ENCODE data around the gene ORC2. TPM values are rescaled to one million over a fixed set of nuclear protein-coding genes. Genes with fewer than 3 reads are reported as not detected.

ORC2 gene
- total RNA-seq: 10 to 100 TPM in 3 of 6 experiments, 1 to 10 TPM in 3; 5.3 to 13.6 (median 8.4) TPM
- long read RNA-seq, partial matches to known transcripts: 2 of 3 reads
- long read RNA-seq, other reads (novel, unspliced or antisense): 1 of 3 reads

- Histone ChIP-seq H3K4me1 (peaks cover 0 to 39% (median 17%) of the 10 kb centered on the region in 4 donors), H3K36me3 (peaks cover 0 to 2% (median 0%) of the 10 kb centered on the region in 4 donors), H3K9me3 (no peaks in the 10 kb centered on the region), H3K4me3 (peak within 1 kb of the TSS; percentile 77 to 86 (median 85)), H3K27me3 (no peaks in the 10 kb centered on the region), H3K27ac (peak within 1 kb of the TSS; percentile 68 to 86 (median 73))
- ATAC-seq (peak; percentile 98 to 100 (median 98)), DNase-seq (peak; percentile 96 to 97 (median 96))
- WGBS (ENCODE audit: insufficient coverage, low coverage, low lambda C conversion rate, missing lambda C conversion rate): 1% methylated on average over 20 of the region's 61 CpGs
- intact Hi-C loops (cut with DNase I): no loop called here
- TF ChIP-seq POLR2A (IDR thresholded peaks at IDR 0.05) (no peak), CTCF (IDR thresholded peaks at IDR 0.05) (peak; percentile 30 to 65 (median 38))
These were observed at the start of gene ORC2 for GRCh38 chr2:200963124-200963917. ORC2 (minus strand) TSS chr2:200963660; CDS start chr2:200958123, 5,537 bp downstream.

- ATAC-seq: peak; percentile 44 to 89 (median 57)
- peaks cover 0 to 3% (median under 1%) of the 10 kb centered on the region in 4 donors for H3K36me3 ChIP-seq
- intact Hi-C loops (cut with DNase I): no loop called here
These were observed 44.9 kb upstream of the ORC2 start for GRCh38 chr2:201008296-201008829.

GRCh38 chr2:201007584-201007998 is 44.1 kb upstream of the ORC2 start:
- ATAC-seq: peak in 1 of 4 donors; percentile 25
- Histone ChIP-seq H3K36me3 (peaks cover 0 to 7% (median under 1%) of the 10 kb centered on the region in 4 donors), H3K9me3 (no peaks in the 10 kb centered on the region), H3K4me1 (peaks cover 0 to 11% (median 2%) of the 10 kb centered on the region in 4 donors), H3K27me3 (no peaks in the 10 kb centered on the region), H3K4me3 (no peak overlapping the region), H3K27ac (no peak overlapping the region)
- no peak for DNase-seq
- no peak for TF ChIP-seq POLR2A (IDR thresholded peaks at IDR 0.05)
- TF ChIP-seq CTCF (IDR thresholded peaks at IDR 0.05): no peak
- intact Hi-C loops (cut with DNase I): no loop called here
- WGBS (ENCODE audit: insufficient coverage, low coverage, low lambda C conversion rate, missing lambda C conversion rate): 71% methylated on average over 3 of the region's 3 CpGs

More at GRCh38 chr2:201008296-201008829, 44.9 kb upstream of the ORC2 start:
- WGBS (ENCODE audit: insufficient coverage, low coverage, low lambda C conversion rate, missing lambda C conversion rate): 48% methylated on average over 2 of the region's 2 CpGs
- Histone ChIP-seq H3K27ac (no peak overlapping the region), H3K4me3 (no peak overlapping the region), H3K9me3 (no peaks in the 10 kb centered on the region), H3K4me1 (peaks cover 0 to 11% (median 2%) of the 10 kb centered on the region in 4 donors), H3K27me3 (no peaks in the 10 kb centered on the region)
- TF ChIP-seq CTCF (IDR thresholded peaks at IDR 0.05): no peak
- no peak for TF ChIP-seq POLR2A (IDR thresholded peaks at IDR 0.05)
- no peak for DNase-seq

GRCh38 chr2:201006704-201007103 is 43.2 kb upstream of the ORC2 start:
- no peak for DNase-seq
- Histone ChIP-seq H3K27me3 (no peaks in the 10 kb centered on the region), H3K9me3 (no peaks in the 10 kb centered on the region), H3K4me1 (peaks cover 0 to 11% (median 2%) of the 10 kb centered on the region in 4 donors), H3K36me3 (peaks cover 0 to 8% (median under 1%) of the 10 kb centered on the region in 4 donors), H3K27ac (no peak overlapping the region), H3K4me3 (no peak overlapping the region)
- peak in 1 of 4 donors; percentile 31 for ATAC-seq
- intact Hi-C loops (cut with DNase I): no loop called here
- TF ChIP-seq CTCF (IDR thresholded peaks at IDR 0.05): no peak
- TF ChIP-seq POLR2A (IDR thresholded peaks at IDR 0.05): no peak

Data from right lobe of liver (tissue), 6 donors.